Ureter (tissue), 1 donor: ENCODE results near the gene CD63. TPM values are rescaled to one million over a fixed set of nuclear protein-coding genes. Genes with fewer than 3 reads are reported as not detected.

Experiments used
- DNase-seq: peaks from one replicate; pipeline ENCODE4 v3.0.0-alpha.2; 2020; ENCODE audit warnings: low spot score
- total RNA-seq: library from RNA; stranded (reverse); gene quantifications from one replicate; pipeline ENCODE4 v1.2.4, GENCODE V29; 2023
- donor health status: DM: yes; HTN: yes; CAD: no.

Gene CD63
- total RNA-seq, 1 donor from 2014 or later = 905 TPM

GRCh38 chr12:55741931-55742680, 13.3 kb upstream of the CD63 start:
- no peak for DNase-seq

DNA sequence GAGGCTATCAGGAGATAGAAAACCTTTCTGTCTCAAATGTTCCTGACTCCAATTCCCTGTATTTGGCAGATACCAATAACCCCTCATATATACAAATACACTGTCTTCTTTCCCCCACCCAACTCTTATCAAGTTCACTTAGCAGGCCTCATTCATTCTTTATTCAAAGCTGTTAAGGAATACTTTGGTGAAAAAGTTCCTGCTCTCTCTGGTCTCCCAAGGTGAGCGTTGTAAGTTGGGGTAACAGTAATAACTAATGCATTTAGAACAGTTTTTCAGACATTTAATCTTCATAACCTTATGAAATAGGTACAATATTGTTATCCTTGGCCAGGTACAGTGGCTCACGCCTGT, 10.2 kb upstream of the CD63 start:
- no peak for DNase-seq

DNA sequence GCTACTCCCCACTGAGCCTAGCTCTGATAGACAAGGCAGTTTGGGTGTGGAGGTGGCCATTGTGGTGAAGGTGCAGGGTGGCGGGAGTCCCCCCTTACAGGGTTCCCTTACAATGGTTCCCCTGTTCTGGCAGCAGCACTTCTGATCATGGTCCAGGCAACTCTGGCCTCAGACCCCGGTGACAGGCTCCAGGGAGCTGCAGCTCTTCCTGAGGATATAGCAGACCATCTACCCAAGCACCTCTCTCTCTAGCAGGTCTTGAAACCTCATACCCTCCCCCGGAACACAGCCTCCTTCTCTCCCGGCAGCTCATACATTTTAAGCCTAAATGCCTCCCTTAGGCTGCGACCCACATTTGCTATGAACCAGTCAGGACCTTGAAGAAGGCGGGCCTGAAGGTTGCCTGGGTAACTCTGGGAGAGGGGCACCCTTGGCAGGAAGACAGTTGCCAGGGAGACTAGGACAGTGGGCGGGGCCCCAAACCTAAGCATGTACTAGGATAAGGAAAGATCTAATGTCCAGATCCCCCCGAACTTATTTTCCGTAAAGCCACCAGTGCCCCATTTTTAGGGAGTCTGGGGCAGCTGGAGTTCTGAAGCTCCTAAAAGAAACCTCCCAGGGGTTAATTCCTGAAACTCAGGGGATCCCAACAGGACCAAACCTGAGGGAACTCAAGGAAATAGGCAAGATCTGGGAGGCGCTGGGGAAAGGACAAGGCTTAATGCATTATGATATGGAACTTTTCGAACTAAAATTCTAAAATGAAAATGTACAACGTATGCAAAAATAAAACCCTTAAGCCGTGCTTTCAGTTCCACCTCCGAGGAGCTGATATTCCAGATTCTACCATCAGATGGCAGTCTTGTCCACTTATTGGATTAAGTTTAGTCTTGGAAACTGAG, 9.6 kb upstream of the CD63 start:
- DNase-seq = peak; percentile 86

DNA sequence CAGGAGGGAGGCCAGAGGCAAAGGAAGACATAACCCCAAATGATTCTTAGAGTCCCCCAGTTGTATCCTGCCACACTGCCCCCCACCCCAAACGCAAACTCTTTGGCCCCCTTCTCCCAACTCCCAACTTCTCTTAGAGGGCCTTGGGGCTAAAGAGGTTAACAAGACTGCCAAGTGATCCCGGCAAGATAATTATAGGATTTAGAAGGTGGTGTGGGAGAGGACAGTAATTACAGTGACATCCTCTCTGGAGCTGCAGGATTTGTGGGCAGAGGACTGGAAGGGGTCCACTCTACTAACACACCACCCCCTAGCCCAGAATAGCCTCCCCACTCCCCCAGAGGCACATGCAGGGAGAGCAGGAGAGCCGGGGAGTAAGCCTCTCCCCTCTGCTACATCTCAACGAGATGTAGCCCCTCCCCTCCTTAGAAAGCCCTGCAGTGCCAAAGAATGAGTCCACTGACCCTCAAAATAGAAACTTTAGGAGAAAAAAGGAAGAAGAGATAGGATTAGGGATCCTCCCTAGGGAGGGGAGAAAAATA, 8.8 kb upstream of the CD63 start:
- DNase-seq = no peak

DNA sequence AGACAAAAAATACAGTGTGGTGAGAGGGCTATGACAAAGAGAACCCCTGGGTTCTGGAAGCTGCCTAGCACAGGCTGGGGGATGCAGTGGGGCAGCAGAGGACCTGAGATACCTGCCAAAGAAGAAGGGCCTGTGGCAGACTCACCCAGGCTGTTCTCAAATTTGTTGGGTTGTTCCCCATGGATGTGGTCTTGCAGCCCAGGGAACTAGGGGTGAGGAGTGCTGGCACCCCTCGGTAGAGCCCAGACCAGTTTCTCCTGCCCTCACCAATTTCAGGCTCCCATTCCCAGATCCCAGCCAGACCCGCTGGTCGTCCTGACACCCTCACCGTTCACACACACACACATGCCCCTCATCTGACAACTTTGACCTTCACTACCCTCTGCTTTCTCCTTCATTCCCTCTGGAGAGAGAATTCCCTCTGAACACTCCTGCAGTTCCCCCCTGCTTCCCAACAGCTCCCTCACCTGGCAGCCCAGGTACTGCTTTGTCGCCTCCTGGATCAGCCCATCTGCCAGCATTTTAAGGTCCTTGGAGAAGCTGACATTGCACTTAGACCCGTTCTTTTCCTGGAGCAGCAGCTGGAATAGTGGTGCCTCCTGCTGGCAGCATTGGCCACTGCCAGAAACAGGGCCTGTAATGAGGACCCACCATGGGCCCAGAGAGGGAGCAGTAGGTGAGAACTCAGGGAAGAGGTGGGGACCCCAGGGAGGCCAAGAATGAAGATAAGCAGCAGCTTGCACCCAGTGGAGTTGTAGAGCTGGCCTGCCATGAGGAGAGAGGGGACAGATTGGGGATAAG, 8.2 kb upstream of the CD63 start:
- DNase-seq = no peak

DNA sequence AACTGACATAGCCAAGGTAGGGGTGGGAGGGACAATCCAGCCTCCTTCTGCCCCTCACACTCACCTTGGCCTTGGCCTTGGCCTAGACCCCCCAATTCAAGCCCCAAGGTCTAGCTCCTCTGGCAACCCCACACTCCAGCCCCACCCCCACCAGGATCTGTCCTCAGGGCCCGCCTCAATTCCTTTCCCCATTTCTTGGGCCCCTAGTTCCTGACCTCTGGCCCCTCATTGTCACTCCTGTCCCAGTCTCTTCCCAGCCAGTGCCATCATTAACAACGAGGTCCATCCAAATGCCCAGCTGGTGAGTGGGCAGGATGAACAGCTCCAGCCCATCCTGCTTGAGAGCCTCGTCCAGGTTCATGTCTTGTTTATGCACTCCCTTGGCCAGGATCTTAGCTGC, 7.3 kb upstream of the CD63 start:
- DNase-seq = no peak

- no peak for DNase-seq
Observed at GRCh38 chr12:55734595-55734994, 5.8 kb upstream of the CD63 start.

- no peak for DNase-seq
Observed at GRCh38 chr12:55733858-55734257, 5.0 kb upstream of the CD63 start.

- no peak for DNase-seq
Observed at GRCh38 chr12:55733021-55733555, 4.3 kb upstream of the CD63 start.

- DNase-seq = no peak
Observed at GRCh38 chr12:55732288-55732687, 3.5 kb upstream of the CD63 start.

- no peak for DNase-seq
Observed at GRCh38 chr12:55729819-55730818, 1.3 kb upstream of the CD63 start.

GRCh38 chr12:55728186-55728938, 447 bp downstream of the CD63 start:
- peak; percentile 88 for DNase-seq

- peak; percentile 79 for DNase-seq
Observed at GRCh38 chr12:55727643-55728185, 1.1 kb downstream of the CD63 start.

DNA sequence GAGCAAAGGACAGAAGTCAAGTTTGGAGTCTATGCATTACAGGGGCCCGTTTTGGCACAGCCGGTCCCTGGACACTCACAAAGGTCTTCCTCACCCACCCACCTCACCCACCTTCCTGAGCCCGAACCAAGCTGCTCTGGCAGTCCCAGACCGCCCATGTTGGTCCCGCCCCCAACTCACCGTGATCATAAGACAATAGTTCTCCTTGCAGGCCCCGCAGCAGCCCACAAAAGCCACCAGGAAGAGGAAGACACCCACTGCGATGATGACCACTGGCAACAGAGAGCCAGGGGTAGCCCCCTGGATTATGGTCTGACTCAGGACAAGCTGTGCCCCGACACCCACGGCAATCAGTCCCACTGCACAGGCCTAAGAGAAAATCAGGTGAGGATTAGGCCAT, 1.8 kb downstream of the CD63 start:
- no peak for DNase-seq

DNA sequence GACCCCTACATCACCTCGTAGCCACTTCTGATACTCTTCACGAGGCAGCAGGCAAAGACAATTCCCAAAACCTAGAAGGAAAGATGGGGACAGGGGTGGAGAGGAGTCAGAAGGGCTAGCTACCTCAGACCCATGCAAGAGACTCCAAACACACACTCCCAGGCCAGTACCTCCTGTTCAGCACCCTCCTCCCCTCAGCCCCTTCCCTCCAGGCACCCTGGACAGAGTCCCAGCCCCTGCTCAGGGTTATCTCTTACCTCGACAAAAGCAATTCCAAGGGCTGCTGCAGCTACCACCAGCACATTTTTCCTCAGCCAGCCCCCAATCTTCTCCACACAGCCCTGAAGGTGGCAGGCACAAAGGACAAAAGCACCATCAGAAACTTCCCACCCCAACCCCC, 3.3 kb downstream of the CD63 start:
- DNase-seq = no peak

DNA sequence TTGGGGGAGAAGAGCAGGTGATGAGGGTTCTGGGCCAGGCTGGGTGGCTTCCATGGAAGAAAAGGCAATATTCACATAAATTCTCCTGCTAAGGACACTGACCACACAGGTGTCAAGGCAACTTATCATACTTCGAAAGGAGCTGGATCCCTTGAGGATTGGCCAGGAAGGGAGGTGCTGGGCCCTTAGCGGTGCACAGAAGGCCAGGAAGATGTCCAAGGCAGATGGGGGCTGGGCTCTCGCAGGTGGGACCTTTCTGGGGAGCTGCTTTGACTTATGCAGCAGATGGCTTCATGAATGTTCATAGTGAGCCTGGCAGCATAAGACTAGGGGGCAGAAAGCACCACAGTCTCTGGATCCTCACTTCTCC, 3.9 kb downstream of the CD63 start:
- DNase-seq = no peak

DNA sequence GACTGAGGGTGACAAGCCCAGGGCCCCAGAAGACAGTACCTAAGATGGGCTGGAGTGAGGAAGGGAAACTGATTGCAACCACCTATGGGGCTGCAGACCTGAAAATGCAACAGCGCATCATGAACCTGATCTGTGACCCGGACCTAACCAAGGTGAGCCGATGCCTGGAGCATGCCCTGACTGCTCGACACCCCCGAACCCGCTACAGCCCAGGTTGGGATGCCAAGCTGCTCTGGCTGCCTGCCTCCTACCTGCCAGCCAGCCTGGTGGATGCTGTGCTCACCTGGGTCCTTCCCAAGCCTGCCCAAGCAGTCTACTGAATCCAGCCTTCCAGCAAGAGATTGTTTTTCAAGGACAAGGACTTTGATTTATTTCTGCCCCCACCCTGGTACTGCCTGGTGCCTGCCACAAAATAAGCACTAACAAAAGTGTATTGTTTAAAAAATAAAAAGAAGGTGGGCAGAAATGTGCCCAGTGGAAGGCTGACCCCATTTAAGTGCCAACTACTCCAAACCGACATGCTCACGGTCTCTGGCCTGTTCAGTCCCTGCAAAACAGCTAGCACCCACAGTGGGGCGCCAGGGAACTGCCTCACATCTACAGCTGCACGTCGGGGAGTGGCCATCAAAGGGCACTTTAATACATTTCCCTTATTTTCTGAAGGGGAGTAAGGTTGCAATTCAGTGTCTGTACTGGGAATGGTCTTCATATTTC, 4.4 kb downstream of the CD63 start:
- no peak for DNase-seq

DNA sequence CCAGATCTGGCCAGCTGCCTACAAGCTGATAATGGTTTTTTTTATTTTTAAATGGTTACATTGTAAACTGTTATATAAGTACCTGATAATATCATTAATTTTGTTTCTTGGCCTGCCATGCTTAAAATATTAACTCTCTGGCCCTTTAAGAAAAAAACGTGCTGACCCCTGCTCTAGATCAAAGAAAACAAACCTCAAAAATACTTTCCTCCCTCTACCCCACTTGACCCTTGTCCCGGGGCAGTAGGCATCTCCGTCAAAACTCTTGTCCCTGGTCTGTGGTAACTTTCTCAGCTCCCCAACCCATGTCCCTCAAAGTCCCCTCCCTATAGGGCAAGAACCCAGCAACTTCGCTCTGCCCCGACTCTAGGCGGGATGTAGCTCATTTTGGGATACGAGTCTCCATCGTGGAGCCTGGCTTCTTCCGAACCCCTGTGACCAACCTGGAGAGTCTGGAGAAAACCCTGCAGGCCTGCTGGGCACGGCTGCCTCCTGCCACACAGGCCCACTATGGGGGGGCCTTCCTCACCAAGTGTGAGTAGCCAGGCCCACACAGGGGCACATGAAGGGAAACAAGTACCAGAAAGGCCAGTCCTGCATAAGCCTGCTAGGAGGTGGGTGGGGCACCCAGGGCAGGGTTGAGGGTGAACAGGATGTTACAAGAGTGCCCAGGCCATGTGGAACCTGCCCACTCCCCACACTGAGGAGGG, 5.1 kb downstream of the CD63 start:
- DNase-seq = no peak
